Activated CD8-positive, alpha-beta memory T cell treated with anti-CD3 and anti-CD28 coated beads for 4 hours (primary cell): ENCODE results near the gene GPSM3.
A peak's percentile ranks its signal among the peaks of the same experiment; 100 is the strongest.

Experiments
- DNase-seq, 2 donors: peaks; one replicate each; pipeline ENCODE4 v3.0.0-alpha.2; 2020; ENCODE audit warnings: low read depth in 2 of 2

Gene GPSM3

GRCh38 chr6:32174416-32174815 lies 18.0 kb downstream of the GPSM3 start:
- no peak for DNase-seq

- no peak for DNase-seq
These were observed 19.3 kb downstream of the GPSM3 start for GRCh38 chr6:32173051-32173727.

DNA sequence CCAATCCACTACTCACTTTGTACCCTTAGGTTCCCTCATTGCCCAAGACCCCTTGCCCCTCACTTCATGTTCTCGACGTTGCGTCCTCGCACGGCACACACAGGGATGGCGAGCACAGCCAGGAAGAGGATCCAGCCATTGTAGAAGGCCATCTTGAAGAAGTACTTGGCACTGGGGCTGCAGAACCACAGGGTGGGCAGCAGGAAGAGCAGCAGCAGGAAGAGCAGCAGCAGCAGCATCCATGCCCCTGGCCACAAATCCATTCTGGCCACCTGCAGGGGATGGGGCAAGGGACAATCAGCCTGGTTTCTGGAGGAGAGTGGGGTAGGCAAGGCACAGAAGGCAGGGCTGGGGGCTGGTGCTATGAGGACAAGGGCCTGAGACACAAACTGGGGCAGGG lies 21.2 kb downstream of the GPSM3 start:
- no peak for DNase-seq

- DNase-seq, result no peak
These were observed 22.1 kb downstream of the GPSM3 start for GRCh38 chr6:32170294-32170693.

DNA sequence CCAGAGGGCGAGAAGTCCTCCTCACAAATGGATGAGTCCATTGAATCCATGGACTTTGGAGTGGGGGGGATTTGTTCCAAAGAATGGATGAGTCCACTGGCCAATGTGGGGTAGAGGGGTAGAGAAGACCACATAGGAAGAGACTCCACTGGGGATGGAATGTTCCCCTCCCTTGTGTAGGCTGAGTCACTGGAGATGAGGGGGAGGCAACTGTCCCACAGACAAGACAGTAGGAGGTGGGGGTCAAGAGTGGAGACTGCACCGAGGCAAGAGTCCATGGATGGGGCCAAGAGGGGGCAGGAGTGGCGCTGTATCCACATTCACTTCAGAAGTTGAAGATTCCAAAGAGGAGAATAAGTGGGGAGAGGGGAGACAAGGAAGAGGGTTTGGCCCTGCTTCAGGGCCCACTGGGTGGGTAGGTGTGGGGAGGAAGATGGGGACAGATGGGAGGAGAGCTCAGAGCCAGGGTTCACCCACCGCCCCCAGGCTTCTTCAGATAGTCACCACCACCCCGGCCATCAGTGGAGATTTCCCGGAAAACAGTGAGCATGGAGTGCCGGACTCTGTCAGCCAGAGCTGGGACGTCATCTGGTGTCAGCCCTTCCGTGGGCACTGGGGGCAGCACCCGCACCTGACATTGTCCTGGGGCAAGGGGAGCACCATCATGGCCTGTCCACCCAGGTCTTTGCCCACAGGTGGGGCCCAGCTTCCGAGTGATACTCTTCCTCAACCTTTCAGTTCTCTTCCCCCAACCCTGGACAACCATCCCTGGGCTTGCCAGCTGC lies 23.4 kb downstream of the GPSM3 start:
- DNase-seq, result no peak

DNA sequence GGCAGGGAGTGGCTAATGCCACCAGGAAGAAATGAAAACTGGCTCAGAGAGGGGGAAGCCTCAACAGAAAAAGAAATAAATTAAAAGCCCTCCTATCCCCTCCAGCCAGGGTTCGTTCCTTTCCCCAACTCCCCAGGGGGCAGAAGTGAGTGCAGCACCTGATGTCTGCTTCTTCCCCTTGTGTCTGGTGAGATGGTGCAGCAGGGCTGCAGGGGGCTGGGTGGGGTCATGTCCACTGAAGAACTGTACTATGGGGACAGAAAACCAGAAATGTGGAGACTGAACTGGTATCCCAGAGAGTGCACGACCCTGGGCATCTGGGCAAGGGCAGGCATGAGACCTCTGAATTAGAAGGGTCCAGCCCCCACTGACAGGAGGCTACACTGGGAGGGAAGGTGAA lies 24.1 kb downstream of the GPSM3 start:
- DNase-seq, result no peak

DNA sequence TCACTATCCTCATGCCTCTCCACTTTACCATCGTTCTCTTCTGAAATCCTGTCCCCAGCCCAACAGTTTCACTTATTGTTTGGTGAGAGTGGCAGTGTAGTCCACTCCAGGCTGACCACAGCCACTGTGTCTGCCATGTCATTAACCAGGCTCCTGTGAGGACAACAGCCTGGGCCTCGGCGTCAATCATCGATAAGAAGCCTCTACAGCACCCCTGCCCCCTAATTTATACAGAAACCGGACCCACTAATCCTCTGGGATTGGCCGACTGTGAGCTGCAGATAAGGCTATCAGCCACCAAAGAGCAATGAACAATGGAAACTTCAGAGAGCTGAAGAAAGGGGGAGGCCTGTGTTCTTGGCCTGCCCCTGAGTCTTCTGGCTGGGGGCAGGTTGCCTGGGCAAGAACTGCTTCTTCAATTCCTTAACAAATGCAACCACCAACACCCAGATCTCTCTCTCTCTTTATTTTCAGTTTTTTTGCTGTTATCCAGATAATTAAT lies 24.6 kb downstream of the GPSM3 start:
- DNase-seq, result no peak

DNA sequence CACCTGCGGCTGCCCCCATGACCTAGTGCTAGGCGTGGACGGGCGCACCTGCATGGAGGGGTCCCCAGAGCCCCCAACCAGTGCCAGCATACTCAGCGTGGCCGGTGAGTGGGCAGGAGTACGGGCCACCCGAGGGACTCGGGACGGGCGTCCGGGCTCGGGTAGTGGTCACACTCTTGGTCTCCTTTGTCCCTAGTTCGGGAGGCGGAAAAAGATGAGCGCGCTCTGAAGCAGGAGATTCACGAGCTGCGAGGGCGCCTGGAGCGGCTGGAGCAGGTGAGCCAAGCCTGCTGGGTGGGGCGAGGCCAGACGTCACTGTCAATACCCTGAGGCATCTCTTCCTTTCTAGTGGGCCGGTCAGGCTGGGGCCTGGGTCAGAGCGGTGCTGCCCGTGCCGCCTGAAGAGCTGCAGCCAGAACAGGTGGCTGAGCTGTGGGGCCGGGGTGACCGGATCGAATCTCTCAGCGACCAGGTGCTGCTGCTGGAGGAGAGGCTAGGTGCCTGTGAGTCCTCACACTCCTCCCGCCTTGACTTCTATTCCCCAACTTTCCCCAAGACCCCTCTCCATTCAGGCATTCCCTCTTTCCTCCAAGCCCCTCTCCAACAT lies 25.2 kb downstream of the GPSM3 start:
- no peak for DNase-seq

GRCh38 chr6:32166411-32167061 lies 25.9 kb downstream of the GPSM3 start:
- DNase-seq, result no peak

- DNase-seq, result no peak
These were observed 28.1 kb downstream of the GPSM3 start, which contains the start of gene EGFL8 for GRCh38 chr6:32164295-32164694. Gene EGFL8, plus strand, starts transcription at chr6:32164595. Its CDS starts 1,571 bp downstream, at chr6:32166166.

GRCh38 chr6:32163559-32164258 lies 28.7 kb downstream of the GPSM3 start:
- DNase-seq, result no peak

- DNase-seq, result no peak
These were observed 34.4 kb downstream of the GPSM3 start for GRCh38 chr6:32158052-32158451.

GRCh38 chr6:32156891-32157290 lies 35.6 kb downstream of the GPSM3 start:
- DNase-seq, result no peak

DNA sequence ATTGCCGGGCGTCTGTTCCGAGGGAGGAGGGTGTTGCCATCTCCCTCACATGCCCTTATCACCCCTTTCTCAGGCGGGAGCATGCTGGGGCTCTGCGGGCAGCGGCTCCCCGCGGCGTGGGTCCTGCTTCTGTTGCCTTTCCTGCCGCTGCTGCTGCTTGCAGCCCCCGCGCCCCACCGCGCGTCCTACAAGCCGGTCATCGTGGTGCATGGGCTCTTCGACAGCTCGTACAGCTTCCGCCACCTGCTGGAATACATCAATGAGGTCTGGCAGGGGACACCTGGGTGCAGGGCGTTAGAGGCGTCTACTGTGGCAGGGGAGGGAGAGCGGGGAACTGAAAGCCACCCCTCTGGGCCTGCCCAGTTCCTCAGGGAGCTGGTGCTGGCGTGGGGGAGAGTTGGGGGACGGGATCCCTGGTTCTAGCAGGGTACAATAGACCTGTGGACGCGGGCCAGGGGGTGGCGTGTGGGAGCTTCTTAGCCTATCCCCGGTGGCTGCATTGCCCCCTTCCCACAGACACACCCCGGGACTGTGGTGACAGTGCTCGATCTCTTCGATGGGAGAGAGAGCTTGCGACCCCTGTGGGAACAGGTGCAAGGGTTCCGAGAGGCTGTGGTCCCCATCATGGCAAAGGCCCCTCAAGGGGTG lies 37.8 kb downstream of the GPSM3 start:
- peak; percentile 33 to 37 for DNase-seq

- peak; percentile 58 to 59 for DNase-seq
These were observed 38.6 kb downstream of the GPSM3 start, which contains the start of gene PPT2 for GRCh38 chr6:32153564-32154513. Gene PPT2, plus strand, starts transcription at chr6:32154141. Its CDS starts 454 bp downstream, at chr6:32154595.

DNA sequence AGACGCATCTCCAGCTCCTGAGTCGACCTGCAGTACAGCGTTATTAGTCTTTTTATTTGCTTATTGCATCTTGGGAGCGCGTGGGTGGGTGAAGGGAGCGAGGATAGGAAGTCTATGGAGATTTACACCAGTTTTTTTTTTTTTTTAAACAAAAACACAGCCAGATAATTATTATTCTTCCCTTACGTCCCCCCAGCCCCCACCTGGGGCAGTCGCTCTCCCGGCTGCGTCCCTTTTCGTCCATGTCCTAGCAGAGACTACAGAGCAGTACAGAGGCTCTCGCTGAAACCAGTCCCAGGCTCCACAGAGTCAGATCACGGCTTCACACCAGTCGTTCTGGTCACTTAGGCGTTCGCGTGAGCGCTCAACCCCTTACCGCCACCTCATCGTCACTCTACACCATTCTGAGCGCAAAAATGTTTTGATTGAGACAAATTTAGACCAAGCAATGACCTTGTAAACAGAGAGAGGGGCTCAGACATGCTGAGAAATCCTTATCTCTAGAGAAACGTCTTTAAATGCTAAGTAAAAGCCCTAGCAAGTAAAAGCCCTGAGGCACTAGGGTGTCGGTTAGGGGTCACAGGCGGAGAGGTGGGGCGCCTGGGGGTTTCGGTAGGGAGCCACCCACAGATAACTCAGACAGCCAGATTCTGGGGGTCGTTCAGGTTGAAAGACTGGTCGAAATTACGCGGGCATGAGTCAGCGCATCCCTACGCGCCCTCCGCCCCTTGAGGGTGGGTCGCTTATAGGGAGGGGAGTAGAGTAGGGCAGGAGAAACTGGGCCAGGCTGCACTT lies 39.5 kb downstream of the GPSM3 start:
- no peak for DNase-seq

DNA sequence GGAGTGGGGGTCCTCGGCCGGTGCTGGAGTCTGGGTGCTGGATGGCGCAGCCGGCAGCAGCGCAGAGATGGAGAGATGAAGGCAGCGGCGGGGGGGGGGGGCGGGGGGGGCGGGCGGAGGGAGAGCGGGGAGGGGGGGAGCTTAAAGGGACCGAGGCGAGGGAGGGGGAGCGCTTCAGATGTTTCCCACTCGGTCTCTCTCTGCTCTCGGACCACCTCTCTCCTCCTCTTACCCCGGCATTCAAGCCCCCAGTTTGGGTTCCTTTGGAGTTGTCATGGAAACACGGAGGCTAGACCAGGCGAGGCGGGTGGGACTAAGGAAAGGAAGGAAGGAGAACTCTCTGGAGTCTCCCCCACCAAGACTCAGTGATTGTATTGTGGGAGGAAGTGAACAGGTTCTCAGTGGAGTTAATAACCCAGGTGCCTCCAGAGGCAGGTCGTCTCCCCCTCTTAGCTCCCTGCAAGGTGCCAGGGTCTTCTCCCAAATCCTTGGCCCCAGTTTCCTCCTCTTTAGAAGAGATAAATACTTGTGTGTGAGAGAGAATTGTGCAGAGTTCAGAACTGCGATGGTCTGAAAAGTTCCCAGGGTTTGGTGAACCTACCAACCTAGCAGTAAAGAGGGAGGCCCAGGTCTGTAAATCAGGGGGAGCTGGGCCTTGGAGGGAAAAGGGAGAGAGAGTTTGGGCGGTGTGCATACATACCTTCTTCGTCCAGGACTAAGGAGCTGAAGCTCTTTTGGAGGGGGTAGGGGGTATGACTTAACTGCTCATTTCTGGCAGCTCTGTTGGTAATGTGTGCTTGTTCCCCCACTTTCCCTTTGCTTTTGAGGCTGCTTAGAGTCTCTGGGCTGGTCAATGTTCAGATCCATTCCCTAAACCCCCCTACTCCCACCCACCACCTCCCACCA lies 40.3 kb downstream of the GPSM3 start, which contains the start of gene PRRT1:
Gene PRRT1 (minus strand): TSS at position 77 of the 906 bp plus-strand sequence. CDS start 112 bp downstream, outside the sequence.
- no peak for DNase-seq
